PC-9 (cell line): Measurements from ENCODE around the gene CNOT1. TPM values are rescaled to one million over a fixed set of nuclear protein-coding genes. Genes with fewer than 3 reads are reported as not detected.

Experiments
- BruUV-seq: library from RNA; stranded (reverse); fragments of 400-500 nt; replicated peaks from 2 replicates; lab custom pipeline; 2021; lab: Mats Ljungman, UMichigan
- CTCF ChIA-PET: fragments of 300-600 bp; sonication (Branson Sonifier 250); formaldehyde crosslinking; loops from one replicate; lab custom pipeline; 2022; ENCODE audit warnings: antibody characterized with exemption; lab: Charles Lee
- POLR2A ChIA-PET: fragments of 300-600 bp; sonication (Branson Sonifier 250); formaldehyde crosslinking; loops from one replicate; lab custom pipeline; 2022; ENCODE audit warnings: antibody characterized with exemption; ENCODE audit not compliant: unreplicated experiment; lab: Charles Lee
- DNase-seq, 2 experiments: peaks; one replicate each; pipeline versions ENCODE4 v3.0.0 to v3.0.0-alpha.2; 2015 to 2022; ENCODE audit warnings: mixed read lengths in 1 of 2
- H2AFZ ChIP-seq: fragments of 200-600 bp; sonication (generic); 2 replicates; pipeline ENCODE4 v1.8.1; 2017; ENCODE audit warnings: antibody characterized with exemption
- H3F3A ChIP-seq: fragments of 200-600 bp; sonication (generic); 2 replicates; pipeline ENCODE4 v1.8.1; 2017; ENCODE audit warnings: antibody characterized with exemption, mild to moderate bottlenecking, low read depth; ENCODE audit not compliant: insufficient read depth
- H3K27ac ChIP-seq: fragments of 200-600 bp; sonication (generic); 2 replicates; pipeline ENCODE4 v1.6.1; 2016; ENCODE audit warnings: mixed run types
- H3K27me3 ChIP-seq: fragments of 200-600 bp; sonication (generic); 2 replicates; pipeline ENCODE4 v1.6.1; 2016; ENCODE audit warnings: low read depth, mixed run types; ENCODE audit not compliant: insufficient read depth
- H3K36me3 ChIP-seq: fragments of 200-600 bp; sonication (generic); 2 replicates; pipeline ENCODE4 v1.6.1; 2016; ENCODE audit warnings: low read depth, mixed run types
- H3K4me1 ChIP-seq: fragments of 200-600 bp; sonication (generic); replicated peaks from 2 replicates; pipeline ENCODE4 v1.6.1; 2016; ENCODE audit warnings: mixed run types; ENCODE audit not compliant: insufficient read depth
- H3K4me2 ChIP-seq: fragments of 200-600 bp; sonication (generic); 2 replicates; pipeline ENCODE4 v1.6.1; 2017; ENCODE audit warnings: mixed run types
- H3K4me3 ChIP-seq: fragments of 200-600 bp; sonication (generic); 2 replicates; pipeline ENCODE4 v1.6.1; 2016; ENCODE audit warnings: mixed run types
- H3K79me2 ChIP-seq: fragments of 200-600 bp; sonication (generic); 2 replicates; pipeline ENCODE4 v1.6.1; 2017; ENCODE audit warnings: low read depth, mixed run types
- H3K9me2 ChIP-seq: fragments of 200-600 bp; sonication (generic); 2 replicates; pipeline ENCODE4 v1.8.1; 2017; ENCODE audit warnings: mild to moderate bottlenecking; ENCODE audit not compliant: insufficient read depth
- H3K9me3 ChIP-seq: fragments of 200-600 bp; sonication (generic); 2 replicates; pipeline ENCODE4 v1.8.1; 2016; ENCODE audit warnings: low read depth; ENCODE audit not compliant: insufficient read depth
- H4K20me1 ChIP-seq: fragments of 200-600 bp; sonication (generic); 2 replicates; pipeline ENCODE4 v1.8.1; 2017; ENCODE audit not compliant: insufficient read depth
- CTCF ChIP-seq: fragments of 200-600 bp; sonication (generic); conservative IDR thresholded peaks from 2 replicates; pipeline ENCODE4 v1.6.1; 2017; ENCODE audit warnings: mixed run types, antibody characterized with exemption, mild to moderate bottlenecking, moderate library complexity
- EZH2 ChIP-seq: fragments of 200-600 bp; sonication (generic); IDR thresholded peaks from 2 replicates; pipeline ENCODE4 v1.8.0; 2017; ENCODE audit warnings: antibody characterized with exemption, low read depth
- intact Hi-C: fragments of 100-400 bp; cut with micrococcal nuclease; formaldehyde crosslinking; loops from one replicate; pipeline ENCODE4 v1.10.0; 2022; ENCODE audit not compliant: unreplicated experiment
- total RNA-seq: library from RNA; stranded (reverse); gene quantifications from 2 replicates; pipeline ENCODE4 v1.2.3, GENCODE V29; 2021

CNOT1 gene
- total RNA-seq, 1 experiment from 2014 or later: 233 TPM

GRCh38 chr16:58503863-58504688 is 125.5 kb downstream of the CNOT1 start:
- Histone ChIP-seq H3F3A (no peaks in the 10 kb centered on the region; the same call in 1 of the 2 replicates), H3K4me1 (0 out of 2 replicates have a peak, but pooled peaks cover 7% of the 10 kb centered on the region), H3K79me2 (no peaks in the 10 kb centered on the region), H3K36me3 (no peaks in the 10 kb centered on the region), H3K4me3 (no peak overlapping the region), H3K9me3 (no peaks in the 10 kb centered on the region), H3K27me3 (no peaks in the 10 kb centered on the region), H2AFZ (no peak overlapping the region), H4K20me1 (no peaks in the 10 kb centered on the region), H3K4me2 (no peak overlapping the region), H3K27ac (no peak overlapping the region), H3K9me2 (no peaks in the 10 kb centered on the region)
- intact Hi-C loops: no loop called here
- no peak for DNase-seq
- BruUV-seq: no TSS peak
- CTCF ChIA-PET: no interaction called here
- TF ChIP-seq CTCF: no peak
- no peak for TF ChIP-seq EZH2
- POLR2A ChIA-PET: no interaction called here

GRCh38 chr16:58503166-58503862 is 126.3 kb downstream of the CNOT1 start:
- Histone ChIP-seq H3K79me2 (no peaks in the 10 kb centered on the region), H2AFZ (no peak overlapping the region), H3K27ac (no peak overlapping the region), H3K9me3 (no peaks in the 10 kb centered on the region), H3K27me3 (no peaks in the 10 kb centered on the region), H3K4me2 (no peak overlapping the region), H3F3A (no peaks in the 10 kb centered on the region; the same call in 1 of the 2 replicates), H3K36me3 (no peaks in the 10 kb centered on the region), H3K9me2 (no peaks in the 10 kb centered on the region), H3K4me3 (no peak overlapping the region), H4K20me1 (no peaks in the 10 kb centered on the region), H3K4me1 (0 out of 2 replicates have a peak, but pooled peaks cover 7% of the 10 kb centered on the region)
- BruUV-seq: no TSS peak
- TF ChIP-seq EZH2: no peak
- no peak for TF ChIP-seq CTCF
- CTCF ChIA-PET: no interaction called here
- POLR2A ChIA-PET: no interaction called here
- intact Hi-C loops: no loop called here
- no peak for DNase-seq

- POLR2A ChIA-PET: no interaction called here
- no peaks in the 10 kb centered on the region for H3K9me2 ChIP-seq
- no peaks in the 10 kb centered on the region for H3K36me3 ChIP-seq
- no peak overlapping the region for H3K4me3 ChIP-seq
- no peaks in the 10 kb centered on the region for H3K9me3 ChIP-seq
- H3K4me1 ChIP-seq: 0 out of 2 replicates have a peak, but pooled peaks cover 7% of the 10 kb centered on the region
- H4K20me1 ChIP-seq: no peaks in the 10 kb centered on the region
- CTCF ChIA-PET: no interaction called here
- DNase-seq: no peak
- TF ChIP-seq EZH2 (no peak), CTCF (no peak)
- no peak overlapping the region for H3K27ac ChIP-seq
- no peak overlapping the region for H3K4me2 ChIP-seq
- no peaks in the 10 kb centered on the region for H3K79me2 ChIP-seq
- BruUV-seq: no TSS peak
- peaks cover 6% of the 10 kb centered on the region; the same call in 1 of the 2 replicates for H3F3A ChIP-seq
- H3K27me3 ChIP-seq: no peaks in the 10 kb centered on the region
- no peak overlapping the region for H2AFZ ChIP-seq
- intact Hi-C loops: no loop called here
Measured at GRCh38 chr16:58502217-58502921, 127.3 kb downstream of the CNOT1 start.
